ENCODE data around the gene BMPR2.

The BMPR2 gene

DNA sequence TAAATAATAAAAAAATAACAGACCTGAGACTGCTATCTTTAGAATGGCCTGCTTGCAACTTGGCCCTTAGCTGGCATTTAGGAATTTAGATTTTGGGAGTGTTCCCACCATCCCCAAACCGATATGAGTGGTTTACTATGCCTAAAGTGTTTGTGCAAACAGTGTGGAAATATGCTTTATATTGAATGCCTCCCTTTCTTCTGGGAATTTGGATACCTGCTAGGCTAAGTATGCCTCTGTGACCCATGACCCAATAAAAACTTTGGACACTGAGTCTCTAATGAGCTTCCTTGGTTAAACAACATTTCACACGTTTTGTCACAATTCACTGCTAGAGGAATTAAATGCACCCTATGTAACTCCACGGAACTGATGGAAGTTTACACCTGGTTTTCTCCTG is 73.2 kb downstream of the BMPR2 start:
- no peak for DNase-seq (ENCODE audit: extremely low read depth, low read depth)
- TF ChIP-seq, protein P1, sequence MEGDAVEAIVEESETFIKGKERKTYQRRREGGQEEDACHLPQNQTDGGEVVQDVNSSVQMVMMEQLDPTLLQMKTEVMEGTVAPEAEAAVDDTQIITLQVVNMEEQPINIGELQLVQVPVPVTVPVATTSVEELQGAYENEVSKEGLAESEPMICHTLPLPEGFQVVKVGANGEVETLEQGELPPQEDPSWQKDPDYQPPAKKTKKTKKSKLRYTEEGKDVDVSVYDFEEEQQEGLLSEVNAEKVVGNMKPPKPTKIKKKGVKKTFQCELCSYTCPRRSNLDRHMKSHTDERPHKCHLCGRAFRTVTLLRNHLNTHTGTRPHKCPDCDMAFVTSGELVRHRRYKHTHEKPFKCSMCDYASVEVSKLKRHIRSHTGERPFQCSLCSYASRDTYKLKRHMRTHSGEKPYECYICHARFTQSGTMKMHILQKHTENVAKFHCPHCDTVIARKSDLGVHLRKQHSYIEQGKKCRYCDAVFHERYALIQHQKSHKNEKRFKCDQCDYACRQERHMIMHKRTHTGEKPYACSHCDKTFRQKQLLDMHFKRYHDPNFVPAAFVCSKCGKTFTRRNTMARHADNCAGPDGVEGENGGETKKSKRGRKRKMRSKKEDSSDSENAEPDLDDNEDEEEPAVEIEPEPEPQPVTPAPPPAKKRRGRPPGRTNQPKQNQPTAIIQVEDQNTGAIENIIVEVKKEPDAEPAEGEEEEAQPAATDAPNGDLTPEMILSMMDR (IDR thresholded peaks at IDR 0.05; ENCODE audit: low read depth, low read length, missing control alignments) = no peak
- no peak overlapping the region for H3K4me3 ChIP-seq (replicated peaks; ENCODE audit: low read depth, low read length)

- TF ChIP-seq, protein P1 (IDR thresholded peaks at IDR 0.05; ENCODE audit: low read depth, low read length, missing control alignments) = no peak
- H3K4me3 ChIP-seq (replicated peaks; ENCODE audit: low read depth, low read length) = no peak overlapping the region
- DNase-seq (ENCODE audit: extremely low read depth, low read depth) = no peak
These were observed 74.7 kb downstream of the BMPR2 start for GRCh38 chr2:202450785-202451184.

GRCh38 chr2:202452744-202453143 is 76.6 kb downstream of the BMPR2 start:
- DNase-seq (ENCODE audit: extremely low read depth, low read depth) = no peak
- no peak overlapping the region for H3K4me3 ChIP-seq (replicated peaks; ENCODE audit: low read depth, low read length)
- TF ChIP-seq, protein P1 (IDR thresholded peaks at IDR 0.05; ENCODE audit: low read depth, low read length, missing control alignments) = no peak

GRCh38 chr2:202454536-202454935 is 78.4 kb downstream of the BMPR2 start:
- no peak overlapping the region for H3K4me3 ChIP-seq (replicated peaks; ENCODE audit: low read depth, low read length)
- TF ChIP-seq, protein P1 (IDR thresholded peaks at IDR 0.05; ENCODE audit: low read depth, low read length, missing control alignments) = no peak
- no peak for DNase-seq (ENCODE audit: extremely low read depth, low read depth)

DNA sequence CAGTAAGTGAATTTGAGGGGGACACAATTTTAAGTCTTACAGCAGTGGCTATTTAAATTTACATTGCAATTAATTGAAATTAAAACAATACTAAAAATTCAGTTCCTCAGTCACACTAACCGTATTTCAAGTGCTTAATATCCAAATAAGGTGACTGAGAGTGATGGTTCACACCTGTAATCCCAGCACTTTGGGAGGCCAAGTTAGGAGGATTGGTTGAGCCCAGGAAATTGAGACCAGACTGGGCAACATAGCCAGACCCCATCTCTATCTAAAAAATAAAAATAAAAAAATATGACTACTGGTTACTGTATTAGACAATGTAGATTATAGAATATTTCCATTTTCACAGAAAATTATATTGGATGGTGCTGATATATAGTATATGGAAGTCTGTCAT is 79.0 kb downstream of the BMPR2 start:
- TF ChIP-seq, protein P1 (IDR thresholded peaks at IDR 0.05; ENCODE audit: low read depth, low read length, missing control alignments) = no peak
- no peak overlapping the region for H3K4me3 ChIP-seq (replicated peaks; ENCODE audit: low read depth, low read length)
- DNase-seq (ENCODE audit: extremely low read depth, low read depth) = no peak

- no peak for DNase-seq (ENCODE audit: extremely low read depth, low read depth)
- no peak overlapping the region for H3K4me3 ChIP-seq (replicated peaks; ENCODE audit: low read depth, low read length)
- TF ChIP-seq, protein P1 (IDR thresholded peaks at IDR 0.05; ENCODE audit: low read depth, low read length, missing control alignments) = no peak
These were observed 84.0 kb downstream of the BMPR2 start for GRCh38 chr2:202460119-202460518.

- TF ChIP-seq, protein P1 (IDR thresholded peaks at IDR 0.05; ENCODE audit: low read depth, low read length, missing control alignments) = no peak
- no peak overlapping the region for H3K4me3 ChIP-seq (replicated peaks; ENCODE audit: low read depth, low read length)
- no peak for DNase-seq (ENCODE audit: extremely low read depth, low read depth)
These were observed 103.0 kb downstream of the BMPR2 start for GRCh38 chr2:202479090-202479489.

Measured in HFF-Myc (cell line).